ENCODE results near the gene SSX2IP.

GRCh38 chr1:84644472-84644871 is 45.8 kb downstream of the SSX2IP start:
- TF ChIP-seq CTCF (IDR thresholded peaks at IDR 0.05) (no peak), PRRX2 (CRISPR knock-in tag; IDR thresholded peaks at IDR 0.05) (no peak), KAT7 (CRISPR knock-in tag; IDR thresholded peaks at IDR 0.05; ENCODE audit: borderline replicate concordance) (no peak), ZNF671 (CRISPR knock-in tag; IDR thresholded peaks at IDR 0.05) (no peak), GABPB1 (CRISPR knock-in tag; IDR thresholded peaks at IDR 0.05) (no peak), USF2 (CRISPR knock-in tag; IDR thresholded peaks at IDR 0.05) (no peak), STAT6 (CRISPR knock-in tag; conservative IDR thresholded peaks at IDR 0.05; ENCODE audit: low read depth) (no peak)
